H1 (cell line): ENCODE data around the gene ABCC10. TPM values are rescaled to one million over a fixed set of nuclear protein-coding genes. Genes with fewer than 3 reads are reported as not detected.

Experiments
- CBX5 ChIP-seq: fragments of 300-800, 300-1000 bp; sonication (generic); IDR thresholded peaks from 2 replicates; pipeline ENCODE4 v1.7.1; 2016; ENCODE audit warnings: antibody characterized with exemption, low read length, low read depth
- CHD2 ChIP-seq: IDR thresholded peaks from 2 replicates; pipeline ENCODE4 v1.6.1; 2012; ENCODE audit warnings: low read length, improper control_type of control experiment
- SIN3A ChIP-seq, 2 experiments: IDR thresholded peaks in 1 of 2; conservative IDR thresholded peaks in 1 of 2; 2 replicates each; pipeline ENCODE4 v1.6.1; 2011 to 2012; ENCODE audit warnings: low read length in 2 of 2, improper control_type of control experiment in 1 of 2, low read depth in 1 of 2, mild to moderate bottlenecking in 1 of 2
- polyA plus RNA-seq, 7 experiments: library from polyadenylated mRNA; depleted of rRNA in 3 of 7; stranded (reverse) in 5 of 7; unstranded in 2 of 7; fragments of >200 nt in 5 of 7; fragments of 200-250 nt in 2 of 7; gene quantifications; 1 replicate in 5 of 7; 2 replicates in 1 of 7; 4 replicates in 1 of 7; pipeline versions ENCODE4 v1.2.1 to v1.2.3, GENCODE V29; 2011 to 2013; ENCODE audit warnings: missing spikeins in 2 of 7, mixed read lengths in 2 of 7
- total RNA-seq: library from RNA; stranded (reverse); fragmentation: NEBNext Ultra II Directional; extraction: Animal tissue kit (Norgen Biotek cat#: 25700); gene quantifications from 2 replicates; pipeline ENCODE4 v1.2.1, GENCODE V29; 2021

ABCC10 gene
- total and polyA plus RNA-seq, 2 of the 8 experiments (the other 6 are each of a cell fraction or from before 2014, with no cell fraction given), result 15.5 to 24.6 TPM

GRCh38 chr6:43442935-43443334 lies 15.6 kb downstream of the ABCC10 start (continued):
- TF ChIP-seq CBX5 (no peak), SIN3A (conservative IDR thresholded peaks at IDR 0.05 in 1 of 2, IDR thresholded peaks at IDR 0.05 in 1 of 2; ENCODE audit: low read depth in 1 of 2, low read length in 2 of 2) (no peak), CHD2 (no peak)
